Left renal pelvis (tissue), 4 donors: Measurements from ENCODE around the gene SDK1. TPM values are rescaled to one million over a fixed set of nuclear protein-coding genes. Genes with fewer than 3 reads are reported as not detected.
"Not testable (repeated sequence)": the region's sequence is repeated elsewhere in the genome, so short reads cannot be mapped to it uniquely, and the experiment has no call there.

Experiments
- DNase-seq, 4 donors: peaks; one replicate each; pipeline ENCODE4 v3.0.0-alpha.2; 2013; ENCODE audit warnings: low read depth in 4 of 4, low spot score in 3 of 4
- polyA plus RNA-seq, 4 donors: library from polyadenylated mRNA; unstranded; fragments of 120-200 nt; gene quantifications; one replicate each; pipeline ENCODE4 v1.2.1, GENCODE V29; 2013; ENCODE audit not compliant: insufficient read length in 4 of 4

SDK1 gene
- polyA plus RNA-seq, 4 donors, result 4.0 to 8.4 (median 6.3) TPM

GRCh38 chr7:4240520-4241303 is 939.7 kb downstream of the SDK1 start:
- DNase-seq, result no peak

GRCh38 chr7:4241304-4241612 is 940.2 kb downstream of the SDK1 start:
- no peak for DNase-seq

GRCh38 chr7:4241791-4242190 is 940.7 kb downstream of the SDK1 start:
- no peak for DNase-seq

GRCh38 chr7:4242706-4243105 is 941.7 kb downstream of the SDK1 start:
- DNase-seq, result no peak

- no peak for DNase-seq
Measured at GRCh38 chr7:4244041-4244440, 943.0 kb downstream of the SDK1 start.

GRCh38 chr7:4244635-4245034 is 943.6 kb downstream of the SDK1 start:
- DNase-seq, result no peak

GRCh38 chr7:4245135-4245865 is 944.2 kb downstream of the SDK1 start:
- no peak for DNase-seq

GRCh38 chr7:4245866-4246470 is 944.9 kb downstream of the SDK1 start:
- no peak for DNase-seq

- DNase-seq, result no peak
Measured at GRCh38 chr7:4246536-4246935, 945.5 kb downstream of the SDK1 start.

GRCh38 chr7:4247106-4247876 is 946.2 kb downstream of the SDK1 start:
- no peak for DNase-seq

- DNase-seq, result no peak
Measured at GRCh38 chr7:4248295-4248694, 947.2 kb downstream of the SDK1 start.

- DNase-seq, result no peak
Measured at GRCh38 chr7:4249241-4249640, 948.2 kb downstream of the SDK1 start.

GRCh38 chr7:4255336-4255735 is 954.3 kb downstream of the SDK1 start:
- DNase-seq, result no peak

GRCh38 chr7:4256286-4256685 is 955.2 kb downstream of the SDK1 start:
- DNase-seq, result no peak

GRCh38 chr7:4257146-4258111 is 956.4 kb downstream of the SDK1 start:
- no peak for DNase-seq

GRCh38 chr7:4260116-4260515 is 959.1 kb downstream of the SDK1 start:
- DNase-seq, result not testable (repeated sequence)

- DNase-seq, result no peak
Measured at GRCh38 chr7:4260867-4261600, 960.0 kb downstream of the SDK1 start.

GRCh38 chr7:4261601-4261960 is 960.5 kb downstream of the SDK1 start:
- no peak for DNase-seq

GRCh38 chr7:4264206-4264605 is 963.2 kb downstream of the SDK1 start:
- not testable (repeated sequence) for DNase-seq
